Muscle layer of duodenum (tissue), 2 donors: Measurements from ENCODE around the gene PTPRO.

Experiments used
- H3K27ac ChIP-seq: one replicate; pipeline ENCODE4 v1.7.0; 2013; ENCODE audit warnings: mild to moderate bottlenecking, low read length
- H3K27me3 ChIP-seq: one replicate; pipeline ENCODE4 v1.7.0; 2013; ENCODE audit warnings: low read depth, mild to moderate bottlenecking, control low read depth, low read length
- H3K36me3 ChIP-seq, 2 donors: one replicate each; pipeline ENCODE4 v1.7.0; 2013; ENCODE audit warnings: low read length in 2 of 2, control low read depth in 1 of 2, mild to moderate bottlenecking in 1 of 2; ENCODE audit not compliant: insufficient read depth in 2 of 2, control insufficient read depth in 1 of 2
- H3K4me1 ChIP-seq, 2 donors: one replicate each; pipeline ENCODE4 v1.7.0; 2013; ENCODE audit warnings: low read length in 2 of 2, mild to moderate bottlenecking in 2 of 2, control low read depth in 1 of 2, moderate library complexity in 1 of 2; ENCODE audit not compliant: insufficient read depth in 2 of 2, control insufficient read depth in 1 of 2
- H3K4me3 ChIP-seq, 2 donors: one replicate each; pipeline ENCODE4 v1.7.0; 2013; ENCODE audit warnings: low read length in 2 of 2, low read depth in 1 of 2, mild to moderate bottlenecking in 1 of 2
- H3K9me3 ChIP-seq, 2 donors: one replicate each; pipeline ENCODE4 v1.7.0; 2013; ENCODE audit warnings: low read length in 2 of 2, control low read depth in 1 of 2, mild to moderate bottlenecking in 1 of 2; ENCODE audit not compliant: control insufficient read depth in 1 of 2
- donor health status: healthy.

Gene PTPRO

DNA sequence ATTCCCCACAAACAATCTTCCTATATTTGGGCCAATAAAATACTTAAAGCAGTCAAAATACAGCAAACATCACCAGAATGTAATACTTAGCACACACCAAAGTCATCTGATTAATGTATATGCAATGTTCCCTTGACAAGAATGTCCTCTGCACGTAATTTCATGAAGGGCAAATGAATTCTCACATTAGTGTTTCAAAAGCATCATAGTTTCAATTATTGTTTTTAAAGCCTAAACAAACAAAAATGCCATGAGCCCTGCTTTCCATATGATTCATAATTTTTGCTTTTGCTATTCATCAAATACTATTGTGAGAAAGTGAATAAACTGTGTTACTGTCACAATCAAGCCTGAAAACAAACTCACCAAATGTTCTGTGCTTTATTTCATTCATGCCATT lies 310.9 kb downstream of the PTPRO start:
- Histone ChIP-seq H3K36me3 (peaks cover 9 to 22% of the 10 kb centered on the region in 2 donors), H3K27ac (no peak overlapping the region), H3K9me3 (no peaks in the 10 kb centered on the region), H3K4me1 (peaks cover 4 to 13% of the 10 kb centered on the region in 2 donors), H3K27me3 (no peaks in the 10 kb centered on the region), H3K4me3 (no peak overlapping the region)

DNA sequence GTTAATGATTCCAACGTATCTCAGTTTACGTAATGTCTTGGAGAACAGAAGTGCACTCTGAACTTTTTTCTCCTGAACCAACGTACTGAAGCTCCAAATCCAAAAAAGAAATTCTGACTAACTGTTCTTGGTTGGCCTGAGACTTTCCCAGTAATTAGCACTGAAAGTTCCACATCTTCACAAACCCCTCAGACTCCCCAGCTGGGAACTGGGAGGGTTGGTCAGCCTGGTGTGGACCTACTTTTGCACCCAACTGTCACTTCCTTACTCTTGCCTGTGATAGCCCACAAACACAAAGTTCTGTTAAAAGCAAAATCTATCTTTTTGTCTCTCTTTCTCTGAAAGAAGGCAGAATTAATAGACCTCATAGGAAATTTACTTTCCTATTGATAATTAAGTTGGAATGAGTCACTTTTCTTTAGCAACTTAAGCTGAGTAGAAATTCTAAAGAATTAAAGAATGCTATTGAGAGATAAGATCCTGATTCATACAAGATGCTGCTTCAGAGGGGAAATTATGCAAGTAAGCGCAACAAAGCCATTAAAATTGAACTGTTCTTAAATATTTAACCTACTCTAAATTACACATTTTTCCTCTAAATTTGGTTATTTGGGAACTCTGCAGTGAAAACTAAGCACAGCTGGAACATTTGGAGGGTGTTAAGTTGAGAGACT lies 311.8 kb downstream of the PTPRO start:
- H3K36me3 ChIP-seq: peaks cover 9 to 18% of the 10 kb centered on the region in 2 donors
- no peaks in the 10 kb centered on the region for H3K9me3 ChIP-seq
- peaks cover 0 to 7% of the 10 kb centered on the region in 2 donors for H3K4me1 ChIP-seq
- H3K4me3 ChIP-seq: no peak overlapping the region
- no peaks in the 10 kb centered on the region for H3K27me3 ChIP-seq
- H3K27ac ChIP-seq: no peak overlapping the region

DNA sequence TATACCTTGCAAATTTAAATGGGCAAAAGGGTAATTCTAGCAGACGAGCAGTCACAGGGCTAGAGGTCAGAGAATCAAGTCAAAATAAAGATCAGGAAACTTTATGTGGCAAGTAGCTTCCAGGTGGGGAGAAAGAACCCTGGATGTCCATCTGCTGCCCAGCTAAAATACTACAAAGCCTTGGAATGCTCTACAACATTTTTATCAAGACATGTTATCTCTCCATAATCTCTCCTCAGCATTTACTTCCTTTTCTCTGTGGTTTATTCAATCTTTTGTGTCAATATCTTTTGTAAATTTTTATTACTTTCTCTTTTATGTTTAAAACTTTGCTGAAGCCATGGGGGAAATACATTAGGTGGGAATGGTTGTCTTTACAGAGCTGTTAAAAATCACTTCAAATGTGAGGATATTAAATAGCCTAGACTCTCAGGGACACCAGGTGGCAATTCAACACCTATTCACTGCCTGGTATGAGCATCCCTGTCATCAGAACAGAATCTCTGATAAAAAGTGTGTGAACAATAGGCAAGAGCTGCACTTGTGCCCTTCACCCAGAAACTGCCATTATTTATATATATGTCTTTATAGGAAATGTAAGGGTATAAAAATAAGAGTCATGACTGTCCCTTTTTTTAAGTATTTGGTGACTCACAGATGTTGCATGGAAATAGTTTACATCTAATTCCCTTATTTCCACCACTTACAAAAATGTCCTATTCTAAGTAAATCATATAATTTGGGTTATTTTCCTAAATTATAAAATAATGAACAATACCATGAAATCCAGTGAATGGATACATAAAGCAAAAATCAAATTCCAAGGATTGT lies 314.0 kb downstream of the PTPRO start:
- no peak overlapping the region for H3K4me3 ChIP-seq
- H3K27me3 ChIP-seq: no peaks in the 10 kb centered on the region
- H3K36me3 ChIP-seq: peaks cover 12 to 20% of the 10 kb centered on the region in 2 donors
- no peaks in the 10 kb centered on the region for H3K9me3 ChIP-seq
- H3K27ac ChIP-seq: no peak overlapping the region
- H3K4me1 ChIP-seq: no peaks in the 10 kb centered on the region

DNA sequence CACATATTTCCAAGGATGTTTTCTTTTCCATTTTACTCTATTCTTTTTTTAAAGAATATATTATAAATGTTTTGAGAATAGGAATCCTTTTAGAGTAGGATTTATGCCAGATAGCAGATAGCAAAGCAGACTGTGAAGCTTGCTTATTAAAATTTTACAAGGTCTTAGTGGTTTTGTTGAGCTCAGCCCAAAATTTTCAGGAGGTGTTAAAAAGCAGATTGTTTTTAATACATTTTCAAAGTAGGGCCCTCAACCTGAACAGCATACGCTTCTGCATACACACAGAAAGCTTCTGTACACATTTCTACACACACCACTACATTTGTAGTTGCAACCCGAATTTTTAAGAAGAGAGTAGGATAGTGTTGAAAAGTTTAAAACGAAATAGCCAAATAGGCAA lies 315.9 kb downstream of the PTPRO start:
- Histone ChIP-seq H3K9me3 (no peaks in the 10 kb centered on the region), H3K27ac (no peak overlapping the region), H3K27me3 (no peaks in the 10 kb centered on the region), H3K36me3 (peaks cover 12 to 20% of the 10 kb centered on the region in 2 donors), H3K4me1 (no peaks in the 10 kb centered on the region), H3K4me3 (no peak overlapping the region)

DNA sequence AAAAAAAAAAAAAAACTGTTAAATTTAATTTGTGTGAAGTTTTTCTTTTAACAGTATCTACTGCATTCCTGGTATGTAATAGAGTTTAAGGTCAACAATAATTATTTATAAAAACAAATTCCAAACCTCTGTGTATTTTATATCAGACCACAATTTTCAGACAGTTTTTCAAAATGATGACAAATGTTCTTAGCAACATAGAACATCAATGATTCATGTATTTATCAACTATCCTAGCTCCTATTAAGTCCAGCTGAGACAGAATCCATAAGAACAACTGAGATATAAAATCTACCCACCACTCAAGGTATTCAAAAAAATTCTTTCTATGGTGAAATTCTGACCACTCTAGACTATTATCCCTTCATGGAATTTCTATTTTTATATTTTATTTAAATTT lies 322.4 kb downstream of the PTPRO start:
- Histone ChIP-seq H3K27me3 (no peaks in the 10 kb centered on the region), H3K4me3 (no peak overlapping the region), H3K4me1 (no peaks in the 10 kb centered on the region), H3K27ac (no peak overlapping the region), H3K9me3 (no peaks in the 10 kb centered on the region), H3K36me3 (peaks cover 21 to 22% of the 10 kb centered on the region in 2 donors)

DNA sequence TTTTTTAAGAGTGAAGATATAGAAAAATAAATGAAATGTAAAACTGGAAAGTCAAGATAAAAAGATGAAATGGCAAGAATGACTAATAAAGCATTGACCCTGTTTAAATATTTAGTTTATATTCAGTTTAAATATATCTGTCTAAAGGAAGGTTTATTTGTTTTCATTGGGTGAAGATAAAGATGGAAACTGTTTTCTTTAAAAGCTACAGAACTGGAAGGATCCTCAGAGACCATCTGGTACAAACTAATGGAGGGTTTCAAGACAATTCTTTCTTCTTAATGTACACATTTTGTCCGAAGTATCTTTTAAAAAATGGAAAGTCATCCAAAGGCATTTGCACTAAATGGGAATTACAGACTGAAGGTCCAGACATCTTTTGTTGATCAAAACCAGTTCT lies 324.3 kb downstream of the PTPRO start:
- H3K36me3 ChIP-seq: peaks cover 10 to 17% of the 10 kb centered on the region in 2 donors
- no peaks in the 10 kb centered on the region for H3K27me3 ChIP-seq
- H3K4me1 ChIP-seq: no peaks in the 10 kb centered on the region
- no peaks in the 10 kb centered on the region for H3K9me3 ChIP-seq
- H3K27ac ChIP-seq: no peak overlapping the region
- no peak overlapping the region for H3K4me3 ChIP-seq
